ENCODE results near the gene RUNX1. TPM values are rescaled to one million over a fixed set of nuclear protein-coding genes. Genes with fewer than 3 reads are reported as not detected.

Gene RUNX1
- total and polyA plus RNA-seq, 2 of the 13 experiments (the other 11 are each of a cell fraction or from before 2014, with no cell fraction given): 5.4 to 6.4 TPM

GRCh38 chr21:34857122-34857713 lies 191.9 kb downstream of the RUNX1 start:
- Histone ChIP-seq H3K9me3 (ENCODE audit: low read length) (no peaks in the 10 kb centered on the region), H3K4me1 (ENCODE audit: insufficient read depth, low read length) (no peaks in the 10 kb centered on the region), H3K4me3 (replicated peaks in 1 of 3; ENCODE audit: insufficient read depth in 1 of 3, low read depth in 2 of 3, low read length in 3 of 3) (no peak overlapping the region), H3K79me2 (ENCODE audit: insufficient read depth, low read length) (peaks cover 2% of the 10 kb centered on the region), H3K27ac (ENCODE audit: extremely low read length, insufficient read depth, low read length) (no peak overlapping the region), H3K36me3 (replicated peaks in 1 of 2; ENCODE audit: control insufficient read depth in 1 of 2, insufficient read depth in 2 of 2, low read length in 2 of 2) (peaks cover 30 to 79% of the 10 kb centered on the region in 2 experiments), H3K9ac (ENCODE audit: insufficient read depth, low read depth, low read length) (no peak overlapping the region), H3K27me3 (ENCODE audit: control insufficient read depth in 1 of 2, insufficient read depth in 2 of 2, low read length in 2 of 2) (no peaks in the 10 kb centered on the region), H4K20me1 (ENCODE audit: insufficient read depth, low read length) (no peaks in the 10 kb centered on the region), H3K4me2 (ENCODE audit: low read depth, low read length) (no peak overlapping the region), H2AFZ (ENCODE audit: low read length) (no peak overlapping the region)
- BruUV-seq (replicated peaks): no TSS peak
- in situ Hi-C loops (cut with HindIII; ENCODE audit: extremely low pct_ligation_motif_present, low pct_unique_long_range_greater_than_20kb) (no loop called here), intact Hi-C loops (cut with micrococcal nuclease; ENCODE audit: unreplicated experiment) (no loop called here)
- ChIA-PET POLR2A (interaction anchor here (1.3 kb wide), 1 partner anchor 31 kb away, joined by 4 read pairs; no protein-coding TSS in a partner anchor), CTCF (ENCODE audit: low intra/inter-chr PET ratio, low total read pairs) (no interaction called here)
- FAIRE-seq: no peak
- no peak for TF ChIP-seq RFX3 (CRISPR knock-in tag; IDR thresholded peaks at IDR 0.05)
- no peak for TF ChIP-seq ZNF20 (CRISPR knock-in tag; IDR thresholded peaks at IDR 0.05)
- TF ChIP-seq IRX3 (CRISPR knock-in tag; IDR thresholded peaks at IDR 0.05; ENCODE audit: borderline replicate concordance, low read depth): no peak
- TF ChIP-seq KAT8 (CRISPR knock-in tag; IDR thresholded peaks at IDR 0.05): no peak
- no peak for TF ChIP-seq TBP (CRISPR knock-in tag; IDR thresholded peaks at IDR 0.05)
- TF ChIP-seq FOXK1 (CRISPR knock-in tag; IDR thresholded peaks at IDR 0.05; ENCODE audit: borderline replicate concordance, low read depth): no peak
- TF ChIP-seq ZMYM2 (CRISPR knock-in tag; IDR thresholded peaks at IDR 0.05): no peak
- TF ChIP-seq XBP1 (CRISPR knock-in tag; IDR thresholded peaks at IDR 0.05): no peak
- no peak for TF ChIP-seq MEIS2 (CRISPR knock-in tag; IDR thresholded peaks at IDR 0.05)
- TF ChIP-seq SKI (IDR thresholded peaks at IDR 0.05; ENCODE audit: partially characterized antibody): no peak
- no peak for TF ChIP-seq RBM22 (optimal IDR thresholded peaks at IDR 0.05; ENCODE audit: low read length)
- 88% methylated on average over 9 of the region's 9 CpGs for WGBS (ENCODE audit: low lambda C conversion rate)
- ATAC-seq: no peak
- DNase-seq (ENCODE audit: low spot score): no peak

Data from HepG2 (cell line).